K562 (cell line): ENCODE data around the gene FIS1. TPM values are rescaled to one million over a fixed set of nuclear protein-coding genes. Genes with fewer than 3 reads are reported as not detected.

Experiments used
- CBX3 ChIP-seq, 2 experiments: IDR thresholded peaks; 1 replicate in 1 of 2; 2 replicates in 1 of 2; pipeline ENCODE4 v1.6.1; 2012; ENCODE audit warnings: inconsistent platforms in 2 of 2, low read length in 2 of 2, borderline replicate concordance in 1 of 2, control low read depth in 1 of 2
- KDM2B ChIP-seq: fragments of 250-450 bp; sonication (Bioruptor Pico); IDR thresholded peaks from 2 replicates; pipeline ENCODE4 v1.8.0; 2021; ENCODE audit warnings: mild to moderate bottlenecking, moderate library complexity
- MYNN ChIP-seq, 2 experiments: sonication (generic); formaldehyde crosslinking in 1 of 2; IDR thresholded peaks; 2 replicates each; pipeline versions ENCODE4 v1.5.0 to v1.6.1; 2016 to 2020; ENCODE audit warnings: antibody characterized with exemption in 1 of 2, missing genetic modification reagents in 1 of 2
- RUNX1 ChIP-seq: sonication (generic); IDR thresholded peaks from 2 replicates; pipeline ENCODE4 v1.6.1; 2016; ENCODE audit warnings: antibody characterized with exemption, low read depth
- SNIP1 ChIP-seq: fragments of 450-650 bp; IDR thresholded peaks from 2 replicates; pipeline ENCODE4 v1.7.1; 2017; ENCODE audit warnings: low read depth, mild to moderate bottlenecking
- SP1 ChIP-seq: sonication (generic); formaldehyde crosslinking; IDR thresholded peaks from 2 replicates; pipeline ENCODE4 v1.8.1; 2022; ENCODE audit warnings: mild to moderate bottlenecking, missing genetic modification reagents
- TAF1 ChIP-seq: IDR thresholded peaks from 2 replicates; pipeline ENCODE4 v1.6.1; 2011; ENCODE audit warnings: mild to moderate bottlenecking, low read length, moderate library complexity; ENCODE audit not compliant: insufficient read depth, control insufficient read depth, severe bottlenecking; ENCODE audit errors: extremely low read depth
- TSC22D4 ChIP-seq: fragments of 450-650 bp; IDR thresholded peaks from 2 replicates; pipeline ENCODE4 v1.6.1; 2016; ENCODE audit warnings: missing genetic modification characterization, missing biosample characterization, control low read depth
- polyA plus RNA-seq, 8 experiments: library from polyadenylated mRNA; depleted of rRNA in 4 of 8; stranded (reverse) in 5 of 8; unstranded in 3 of 8; fragments of >200 nt; fragmentation: Nextera tagmentation in 2 of 8; fragmentation: Illumina TruSeq in 1 of 8; extraction: Ambion mirVana in 2 of 8; extraction: Trizol in 1 of 8; gene quantifications; 2 replicates each; pipeline versions ENCODE4 v1.2.1 to v1.2.3, GENCODE V29; 2011 to 2014; ENCODE audit warnings: inconsistent platforms in 1 of 8, missing spikeins in 1 of 8
- total RNA-seq, 7 experiments: library from RNA; depleted of rRNA in 6 of 7; stranded (reverse); fragments of >200 nt in 6 of 7; fragmentation: Illumina TruSeq in 2 of 7; extraction: Trizol in 2 of 7; gene quantifications; 2 replicates each; pipeline versions ENCODE4 v1.2.1 to v1.2.3, GENCODE V29; 2011 to 2021; ENCODE audit warnings: low replicate concordance in 1 of 7
- TF ChIP-seq, protein P1 (sequence below): fragments of 150-350 bp; IDR thresholded peaks from 2 replicates; pipeline ENCODE4 v1.6.1; 2014; ENCODE audit warnings: low read depth, mild to moderate bottlenecking, low read length, borderline replicate concordance
- TF ChIP-seq, protein P2 (sequence below): fragments of 450-650 bp; IDR thresholded peaks from 2 replicates; pipeline ENCODE4 v1.7.0; 2016; ENCODE audit warnings: borderline replicate concordance
- TF ChIP-seq, protein P3 (sequence below): fragments of 450-650 bp; formaldehyde crosslinking; IDR thresholded peaks from 2 replicates; pipeline ENCODE4 v1.4.0; 2020; ENCODE audit warnings: mild to moderate bottlenecking, mixed read lengths
- TF ChIP-seq, protein P4 (sequence below): fragments of 450-650 bp; IDR thresholded peaks from 2 replicates; pipeline ENCODE4 v1.6.1; 2016; ENCODE audit warnings: missing biosample characterization, missing genetic modification characterization
- TF ChIP-seq, protein P5 (sequence below): sonication (generic); formaldehyde crosslinking; IDR thresholded peaks from 2 replicates; pipeline ENCODE4 v1.8.0; 2022; ENCODE audit warnings: missing genetic modification reagents, mild to moderate bottlenecking, borderline replicate concordance
- TF ChIP-seq, protein P6 (sequence below): fragments of 450-650 bp; IDR thresholded peaks from 2 replicates; pipeline ENCODE4 v1.6.1; 2016

The FIS1 gene
- total and polyA plus RNA-seq, 9 of the 15 experiments (the other 6 are each of a cell fraction or from before 2014, with no cell fraction given) = 86.0 to 257 (median 144) TPM

DNA sequence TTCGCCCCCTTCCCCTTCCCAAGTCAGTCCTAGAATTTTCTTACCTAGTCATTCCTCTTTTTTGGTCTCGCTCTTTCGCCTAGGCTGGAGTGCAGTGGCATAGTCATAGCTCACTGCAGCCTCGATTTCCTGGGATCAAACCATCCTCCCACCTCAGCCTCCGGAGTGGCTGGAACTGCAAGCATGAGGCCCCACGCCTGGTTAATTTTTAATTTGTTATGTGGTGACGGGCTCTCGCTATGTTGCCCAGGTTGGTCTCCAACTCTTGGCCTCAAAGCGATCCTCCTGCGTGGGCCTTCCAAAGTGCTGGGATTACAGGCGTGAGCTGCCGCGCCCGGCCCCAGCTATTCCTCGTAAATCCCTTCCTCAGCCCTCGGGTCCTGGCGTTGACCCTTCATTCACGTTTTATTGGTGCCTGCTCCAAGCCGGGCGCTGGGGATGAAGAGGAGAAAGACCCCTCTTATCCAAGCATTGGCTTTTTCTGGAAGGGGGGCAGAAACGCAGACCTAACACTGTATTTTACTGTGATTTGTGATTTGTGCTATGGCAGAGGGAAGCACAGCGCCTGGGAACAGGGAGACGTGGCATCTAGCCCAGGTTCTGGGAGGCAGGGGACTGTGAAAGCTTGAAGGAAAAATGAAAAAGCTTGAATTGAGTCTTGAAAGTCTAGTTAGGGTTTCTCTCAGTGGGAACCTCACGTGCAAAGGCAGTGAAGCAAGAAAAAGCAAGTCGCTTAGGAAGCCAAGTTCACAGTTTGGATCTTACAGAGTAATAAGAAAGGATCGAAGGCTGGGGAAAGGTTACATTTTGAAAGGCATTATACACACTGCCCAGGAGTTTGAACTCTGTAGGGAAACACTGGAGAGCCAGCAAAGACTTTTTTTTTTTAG is 26.4 kb downstream of the FIS1 start (continued):
- TF ChIP-seq, protein P1, sequence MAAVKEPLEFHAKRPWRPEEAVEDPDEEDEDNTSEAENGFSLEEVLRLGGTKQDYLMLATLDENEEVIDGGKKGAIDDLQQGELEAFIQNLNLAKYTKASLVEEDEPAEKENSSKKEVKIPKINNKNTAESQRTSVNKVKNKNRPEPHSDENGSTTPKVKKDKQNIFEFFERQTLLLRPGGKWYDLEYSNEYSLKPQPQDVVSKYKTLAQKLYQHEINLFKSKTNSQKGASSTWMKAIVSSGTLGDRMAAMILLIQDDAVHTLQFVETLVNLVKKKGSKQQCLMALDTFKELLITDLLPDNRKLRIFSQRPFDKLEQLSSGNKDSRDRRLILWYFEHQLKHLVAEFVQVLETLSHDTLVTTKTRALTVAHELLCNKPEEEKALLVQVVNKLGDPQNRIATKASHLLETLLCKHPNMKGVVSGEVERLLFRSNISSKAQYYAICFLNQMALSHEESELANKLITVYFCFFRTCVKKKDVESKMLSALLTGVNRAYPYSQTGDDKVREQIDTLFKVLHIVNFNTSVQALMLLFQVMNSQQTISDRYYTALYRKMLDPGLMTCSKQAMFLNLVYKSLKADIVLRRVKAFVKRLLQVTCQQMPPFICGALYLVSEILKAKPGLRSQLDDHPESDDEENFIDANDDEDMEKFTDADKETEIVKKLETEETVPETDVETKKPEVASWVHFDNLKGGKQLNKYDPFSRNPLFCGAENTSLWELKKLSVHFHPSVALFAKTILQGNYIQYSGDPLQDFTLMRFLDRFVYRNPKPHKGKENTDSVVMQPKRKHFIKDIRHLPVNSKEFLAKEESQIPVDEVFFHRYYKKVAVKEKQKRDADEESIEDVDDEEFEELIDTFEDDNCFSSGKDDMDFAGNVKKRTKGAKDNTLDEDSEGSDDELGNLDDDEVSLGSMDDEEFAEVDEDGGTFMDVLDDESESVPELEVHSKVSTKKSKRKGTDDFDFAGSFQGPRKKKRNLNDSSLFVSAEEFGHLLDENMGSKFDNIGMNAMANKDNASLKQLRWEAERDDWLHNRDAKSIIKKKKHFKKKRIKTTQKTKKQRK = no peak
- TF ChIP-seq, protein P2, sequence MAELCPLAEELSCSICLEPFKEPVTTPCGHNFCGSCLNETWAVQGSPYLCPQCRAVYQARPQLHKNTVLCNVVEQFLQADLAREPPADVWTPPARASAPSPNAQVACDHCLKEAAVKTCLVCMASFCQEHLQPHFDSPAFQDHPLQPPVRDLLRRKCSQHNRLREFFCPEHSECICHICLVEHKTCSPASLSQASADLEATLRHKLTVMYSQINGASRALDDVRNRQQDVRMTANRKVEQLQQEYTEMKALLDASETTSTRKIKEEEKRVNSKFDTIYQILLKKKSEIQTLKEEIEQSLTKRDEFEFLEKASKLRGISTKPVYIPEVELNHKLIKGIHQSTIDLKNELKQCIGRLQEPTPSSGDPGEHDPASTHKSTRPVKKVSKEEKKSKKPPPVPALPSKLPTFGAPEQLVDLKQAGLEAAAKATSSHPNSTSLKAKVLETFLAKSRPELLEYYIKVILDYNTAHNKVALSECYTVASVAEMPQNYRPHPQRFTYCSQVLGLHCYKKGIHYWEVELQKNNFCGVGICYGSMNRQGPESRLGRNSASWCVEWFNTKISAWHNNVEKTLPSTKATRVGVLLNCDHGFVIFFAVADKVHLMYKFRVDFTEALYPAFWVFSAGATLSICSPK = no peak
- TF ChIP-seq, protein P3, sequence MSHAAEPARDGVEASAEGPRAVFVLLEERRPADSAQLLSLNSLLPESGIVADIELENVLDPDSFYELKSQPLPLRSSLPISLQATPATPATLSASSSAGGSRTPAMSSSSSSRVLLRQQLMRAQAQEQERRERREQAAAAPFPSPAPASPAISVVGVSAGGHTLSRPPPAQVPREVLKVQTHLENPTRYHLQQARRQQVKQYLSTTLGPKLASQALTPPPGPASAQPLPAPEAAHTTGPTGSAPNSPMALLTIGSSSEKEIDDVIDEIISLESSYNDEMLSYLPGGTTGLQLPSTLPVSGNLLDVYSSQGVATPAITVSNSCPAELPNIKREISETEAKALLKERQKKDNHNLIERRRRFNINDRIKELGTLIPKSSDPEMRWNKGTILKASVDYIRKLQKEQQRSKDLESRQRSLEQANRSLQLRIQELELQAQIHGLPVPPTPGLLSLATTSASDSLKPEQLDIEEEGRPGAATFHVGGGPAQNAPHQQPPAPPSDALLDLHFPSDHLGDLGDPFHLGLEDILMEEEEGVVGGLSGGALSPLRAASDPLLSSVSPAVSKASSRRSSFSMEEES (CRISPR knock-in tag) = no peak
- TF ChIP-seq MYNN (IDR thresholded peaks at IDR 0.05) (no peak), MYNN (CRISPR knock-in tag; IDR thresholded peaks at IDR 0.05) (no peak), CBX3 (IDR thresholded peaks at IDR 0.05; ENCODE audit: borderline replicate concordance in 1 of 2, low read length in 2 of 2) (peak in 1 of 2 experiments; percentile 44; a peak in 1 of 3 replicates), RUNX1 (no peak), KDM2B (CRISPR knock-in tag) (no peak), TSC22D4 (tag) (no peak), SNIP1 (no peak), TAF1 (peak; percentile 18), SP1 (CRISPR knock-in tag) (no peak)
- TF ChIP-seq, protein P4, sequence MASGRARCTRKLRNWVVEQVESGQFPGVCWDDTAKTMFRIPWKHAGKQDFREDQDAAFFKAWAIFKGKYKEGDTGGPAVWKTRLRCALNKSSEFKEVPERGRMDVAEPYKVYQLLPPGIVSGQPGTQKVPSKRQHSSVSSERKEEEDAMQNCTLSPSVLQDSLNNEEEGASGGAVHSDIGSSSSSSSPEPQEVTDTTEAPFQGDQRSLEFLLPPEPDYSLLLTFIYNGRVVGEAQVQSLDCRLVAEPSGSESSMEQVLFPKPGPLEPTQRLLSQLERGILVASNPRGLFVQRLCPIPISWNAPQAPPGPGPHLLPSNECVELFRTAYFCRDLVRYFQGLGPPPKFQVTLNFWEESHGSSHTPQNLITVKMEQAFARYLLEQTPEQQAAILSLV (tag) = 0 out of 2 replicates have a peak, but pooled peaks have one; percentile 14
- TF ChIP-seq, protein P5, sequence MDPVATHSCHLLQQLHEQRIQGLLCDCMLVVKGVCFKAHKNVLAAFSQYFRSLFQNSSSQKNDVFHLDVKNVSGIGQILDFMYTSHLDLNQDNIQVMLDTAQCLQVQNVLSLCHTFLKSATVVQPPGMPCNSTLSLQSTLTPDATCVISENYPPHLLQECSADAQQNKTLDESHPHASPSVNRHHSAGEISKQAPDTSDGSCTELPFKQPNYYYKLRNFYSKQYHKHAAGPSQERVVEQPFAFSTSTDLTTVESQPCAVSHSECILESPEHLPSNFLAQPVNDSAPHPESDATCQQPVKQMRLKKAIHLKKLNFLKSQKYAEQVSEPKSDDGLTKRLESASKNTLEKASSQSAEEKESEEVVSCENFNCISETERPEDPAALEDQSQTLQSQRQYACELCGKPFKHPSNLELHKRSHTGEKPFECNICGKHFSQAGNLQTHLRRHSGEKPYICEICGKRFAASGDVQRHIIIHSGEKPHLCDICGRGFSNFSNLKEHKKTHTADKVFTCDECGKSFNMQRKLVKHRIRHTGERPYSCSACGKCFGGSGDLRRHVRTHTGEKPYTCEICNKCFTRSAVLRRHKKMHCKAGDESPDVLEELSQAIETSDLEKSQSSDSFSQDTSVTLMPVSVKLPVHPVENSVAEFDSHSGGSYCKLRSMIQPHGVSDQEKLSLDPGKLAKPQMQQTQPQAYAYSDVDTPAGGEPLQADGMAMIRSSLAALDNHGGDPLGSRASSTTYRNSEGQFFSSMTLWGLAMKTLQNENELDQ = no peak
- TF ChIP-seq, protein P6, sequence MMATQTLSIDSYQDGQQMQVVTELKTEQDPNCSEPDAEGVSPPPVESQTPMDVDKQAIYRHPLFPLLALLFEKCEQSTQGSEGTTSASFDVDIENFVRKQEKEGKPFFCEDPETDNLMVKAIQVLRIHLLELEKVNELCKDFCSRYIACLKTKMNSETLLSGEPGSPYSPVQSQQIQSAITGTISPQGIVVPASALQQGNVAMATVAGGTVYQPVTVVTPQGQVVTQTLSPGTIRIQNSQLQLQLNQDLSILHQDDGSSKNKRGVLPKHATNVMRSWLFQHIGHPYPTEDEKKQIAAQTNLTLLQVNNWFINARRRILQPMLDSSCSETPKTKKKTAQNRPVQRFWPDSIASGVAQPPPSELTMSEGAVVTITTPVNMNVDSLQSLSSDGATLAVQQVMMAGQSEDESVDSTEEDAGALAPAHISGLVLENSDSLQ = no peak
